Activated T-helper 17 cell treated with anti-CD3 and anti-CD28 coated beads, Interleukin-2, amount 50 U/mL, for 72 hours (primary cell): Measurements from ENCODE around the gene SVOPL. TPM values are rescaled to one million over a fixed set of nuclear protein-coding genes. Genes with fewer than 3 reads are reported as not detected.
"Not testable (repeated sequence)": the region's sequence is repeated elsewhere in the genome, so short reads cannot be mapped to it uniquely, and the experiment has no call there.

Source experiments
- ATAC-seq: fragments of 150-1000 bp; cut with Tn5 transposase; replicated peaks from 2 replicates; pipeline ENCODE4 v1.10.0; 2021; ENCODE audit warnings: mild to moderate bottlenecking, moderate library complexity
- H3K27ac Mint-ChIP-seq: one replicate; pipeline ENCODE4 v1.8.0; 2022; ENCODE audit warnings: mixed read lengths
- H3K27me3 Mint-ChIP-seq: one replicate; pipeline ENCODE4 v1.8.0; 2022; ENCODE audit warnings: mixed read lengths
- H3K36me3 Mint-ChIP-seq: one replicate; pipeline ENCODE4 v1.8.0; 2022; ENCODE audit warnings: low read depth, mild to moderate bottlenecking, mixed read lengths
- H3K4me1 Mint-ChIP-seq: one replicate; pipeline ENCODE4 v1.8.0; 2022; ENCODE audit warnings: mixed read lengths
- H3K4me3 Mint-ChIP-seq: one replicate; pipeline ENCODE4 v1.8.0; 2022; ENCODE audit warnings: mild to moderate bottlenecking, mixed read lengths
- H3K9me3 Mint-ChIP-seq: one replicate; pipeline ENCODE4 v1.8.0; 2022; ENCODE audit warnings: mixed read lengths
- total RNA-seq, 2 donors: library from RNA; stranded (reverse); gene quantifications; one replicate each; pipeline ENCODE4 v1.2.3, GENCODE V29; 2022

Gene SVOPL
- total RNA-seq, 2 donors from 2014 or later = not detected

DNA sequence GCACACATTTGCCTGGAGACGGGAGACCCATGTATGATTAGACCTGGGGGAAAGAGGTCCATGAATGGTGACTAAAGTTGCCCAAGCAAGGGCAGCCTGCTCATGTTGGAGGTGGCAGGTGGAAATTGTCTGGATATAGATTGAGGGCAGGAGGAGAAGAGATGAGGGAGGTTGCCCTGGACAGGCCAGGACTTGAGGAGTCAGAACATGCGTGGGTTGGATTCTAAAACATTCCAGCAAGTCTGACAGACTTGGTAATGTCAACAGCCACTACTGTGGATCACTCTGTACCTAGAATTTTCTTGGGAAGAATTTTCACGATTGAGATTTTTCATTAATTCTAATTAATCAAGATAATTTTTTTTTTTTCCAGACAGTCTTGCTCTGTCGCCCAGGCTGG lies 19.1 kb upstream of the SVOPL start:
- no peaks in the 10 kb centered on the region for H3K36me3 Mint-ChIP-seq
- ATAC-seq = no peak
- H3K27me3 Mint-ChIP-seq = peaks cover 7% of the 10 kb centered on the region
- H3K9me3 Mint-ChIP-seq = no peaks in the 10 kb centered on the region
- peak overlapping the region; percentile 49 for H3K27ac Mint-ChIP-seq
- H3K4me3 Mint-ChIP-seq = no peak overlapping the region
- peaks cover 12% of the 10 kb centered on the region for H3K4me1 Mint-ChIP-seq

DNA sequence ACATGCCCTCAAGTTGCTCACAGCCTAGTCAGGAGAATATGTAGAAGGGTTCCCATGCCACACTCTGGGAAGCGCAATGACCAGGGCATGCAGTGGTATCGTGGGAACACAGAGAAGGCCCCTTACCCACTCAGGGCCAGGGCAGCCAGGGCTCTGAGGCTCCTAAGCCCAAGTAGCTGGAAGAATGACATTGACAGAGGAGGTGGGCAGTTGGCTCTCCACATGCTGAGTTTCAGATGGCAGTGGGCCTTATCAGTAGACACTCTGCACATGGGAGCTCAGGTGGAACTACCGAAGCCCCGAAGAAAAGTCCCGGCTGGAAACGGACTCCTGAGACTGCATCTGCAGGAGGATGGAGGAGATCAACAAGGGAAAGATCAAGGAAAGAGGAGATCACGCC lies 15.7 kb upstream of the SVOPL start:
- Mint-ChIP-seq H3K36me3 (no peaks in the 10 kb centered on the region), H3K9me3 (no peaks in the 10 kb centered on the region), H3K4me3 (peak overlapping the region; percentile 80), H3K27ac (no peak overlapping the region), H3K4me1 (peaks cover 16% of the 10 kb centered on the region), H3K27me3 (peaks cover 11% of the 10 kb centered on the region)
- ATAC-seq = no peak

DNA sequence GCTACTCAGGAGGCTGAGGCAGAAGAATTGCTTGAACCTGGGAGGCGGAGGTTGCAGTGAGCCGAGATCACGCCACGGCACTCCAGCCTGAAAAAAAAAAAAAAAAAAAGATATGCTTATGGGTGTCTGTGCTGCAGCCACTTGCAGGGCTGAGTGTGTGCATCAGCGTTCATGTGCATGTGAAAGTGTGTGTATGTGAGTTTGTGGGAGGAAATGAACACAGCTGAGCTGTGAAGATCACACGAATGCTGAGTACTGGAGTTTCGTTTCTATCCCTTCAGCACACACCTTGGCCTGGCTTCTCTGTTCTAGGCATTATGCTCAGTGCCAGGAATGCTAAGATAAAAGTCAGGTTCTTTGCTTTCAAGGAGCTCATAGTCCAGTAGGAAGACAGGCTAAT lies 12.0 kb upstream of the SVOPL start:
- Mint-ChIP-seq H3K36me3 (no peaks in the 10 kb centered on the region), H3K9me3 (no peaks in the 10 kb centered on the region), H3K27ac (no peak overlapping the region), H3K4me3 (no peak overlapping the region), H3K4me1 (peaks cover 10% of the 10 kb centered on the region), H3K27me3 (peaks cover 11% of the 10 kb centered on the region)
- peak; percentile 59 for ATAC-seq

DNA sequence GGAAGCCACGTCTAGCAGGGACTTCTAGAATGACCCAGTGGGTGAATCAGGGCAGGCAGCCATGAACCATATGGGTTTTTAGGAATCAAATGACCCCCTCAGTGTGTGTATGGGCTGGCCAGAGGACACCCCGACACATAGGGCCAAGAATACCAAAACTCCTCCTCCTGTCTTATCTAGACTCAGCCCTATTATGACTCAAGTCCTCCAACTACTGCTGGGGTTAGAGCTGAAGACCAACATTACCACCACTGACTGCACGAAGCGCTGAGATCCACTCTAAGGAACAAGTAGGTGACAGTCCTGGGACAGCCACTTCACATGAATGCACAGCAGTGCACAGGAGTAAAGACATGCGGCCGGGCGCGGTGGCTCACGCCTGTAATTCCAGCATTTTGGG lies 11.5 kb upstream of the SVOPL start:
- H3K4me3 Mint-ChIP-seq = no peak overlapping the region
- peaks cover 8% of the 10 kb centered on the region for H3K27me3 Mint-ChIP-seq
- ATAC-seq = no peak
- H3K4me1 Mint-ChIP-seq = peaks cover 5% of the 10 kb centered on the region
- no peaks in the 10 kb centered on the region for H3K36me3 Mint-ChIP-seq
- H3K9me3 Mint-ChIP-seq = no peaks in the 10 kb centered on the region
- H3K27ac Mint-ChIP-seq = no peak overlapping the region

DNA sequence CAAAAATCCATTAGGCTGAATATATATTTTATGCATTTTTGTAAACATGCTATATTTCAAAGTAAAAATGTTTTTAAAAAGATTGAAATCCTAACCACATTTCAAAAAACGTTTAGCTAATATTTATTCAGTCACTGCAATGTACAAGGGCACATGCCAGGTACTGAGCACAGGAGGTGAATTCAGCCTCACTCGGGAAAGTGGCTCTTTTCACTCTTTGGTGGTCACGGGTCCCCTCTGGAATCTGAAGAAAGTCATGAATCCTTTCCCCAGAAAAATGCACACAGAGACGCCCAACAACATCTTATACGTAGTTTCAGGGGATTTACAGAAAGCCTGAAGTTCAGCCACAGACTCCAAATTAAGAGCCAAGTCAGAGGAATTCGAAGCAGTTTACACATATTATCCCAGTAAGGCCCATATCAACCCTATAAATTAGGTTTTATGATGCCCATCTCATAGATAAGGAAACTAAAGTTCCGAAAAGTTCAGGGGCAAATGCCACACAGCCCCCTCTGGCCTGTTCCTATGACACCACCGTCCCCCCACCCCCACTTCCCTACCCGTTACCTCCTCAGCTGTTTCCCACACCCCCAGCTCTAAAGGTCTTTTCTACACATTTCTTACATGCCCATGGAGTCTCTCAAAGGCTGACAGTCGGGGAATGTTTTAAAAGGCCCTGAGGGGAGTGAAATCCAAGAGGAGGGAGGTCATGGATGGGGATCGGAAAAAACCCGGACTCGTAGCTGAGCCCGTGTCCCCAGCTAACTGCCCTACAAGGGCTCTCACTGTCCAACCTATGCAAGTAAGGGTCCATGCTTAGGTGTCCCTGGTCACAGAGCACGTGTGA lies 9.6 kb upstream of the SVOPL start:
- no peak overlapping the region for H3K27ac Mint-ChIP-seq
- no peak for ATAC-seq
- peaks cover 3% of the 10 kb centered on the region for H3K27me3 Mint-ChIP-seq
- no peaks in the 10 kb centered on the region for H3K9me3 Mint-ChIP-seq
- peaks cover 4% of the 10 kb centered on the region for H3K4me1 Mint-ChIP-seq
- H3K4me3 Mint-ChIP-seq = no peak overlapping the region
- H3K36me3 Mint-ChIP-seq = no peaks in the 10 kb centered on the region

DNA sequence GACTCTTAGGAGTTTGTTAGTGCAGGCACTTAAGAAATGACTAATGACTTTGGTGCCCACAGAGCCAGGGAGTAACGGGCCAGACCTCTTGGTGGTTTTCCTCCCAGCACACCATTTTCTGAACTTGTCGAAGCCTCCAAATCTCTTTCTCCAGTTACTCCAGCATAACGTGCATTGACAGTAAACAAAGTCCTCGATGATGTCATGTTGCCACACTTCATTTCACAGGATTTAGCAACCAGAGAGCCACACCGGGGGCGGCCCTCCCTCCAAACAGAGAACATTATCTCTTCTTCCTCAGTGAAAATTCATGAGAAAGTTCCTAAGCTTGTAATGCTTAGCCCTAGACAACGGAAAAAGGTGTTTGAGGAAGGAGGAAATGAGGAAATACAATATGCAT lies 4.0 kb upstream of the SVOPL start:
- Mint-ChIP-seq H3K4me3 (no peak overlapping the region), H3K27me3 (no peaks in the 10 kb centered on the region), H3K9me3 (no peaks in the 10 kb centered on the region), H3K36me3 (no peaks in the 10 kb centered on the region), H3K27ac (no peak overlapping the region), H3K4me1 (no peaks in the 10 kb centered on the region)
- ATAC-seq = no peak

DNA sequence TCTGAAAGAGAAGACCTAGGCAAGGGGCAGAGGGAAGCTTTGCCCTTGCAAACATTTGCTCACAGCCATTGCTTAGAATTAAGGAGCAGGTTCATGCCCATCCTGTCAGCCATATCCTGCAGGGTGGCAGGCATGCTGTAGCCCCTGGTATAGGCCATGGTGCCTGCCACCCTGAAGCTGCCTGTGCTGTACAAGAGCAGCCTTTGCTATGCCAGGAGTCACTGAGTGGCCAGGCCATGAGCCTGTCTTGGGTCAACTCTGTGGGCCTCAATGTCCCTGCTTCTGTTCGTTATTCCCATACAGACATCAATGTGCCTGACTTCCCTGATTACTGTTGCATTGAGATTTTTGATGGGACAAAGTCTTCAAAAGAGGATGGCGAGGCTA lies 368 bp upstream of the SVOPL start:
- Mint-ChIP-seq H3K4me3 (no peak overlapping the region), H3K27ac (no peak overlapping the region), H3K9me3 (no peaks in the 10 kb centered on the region), H3K4me1 (no peaks in the 10 kb centered on the region), H3K36me3 (no peaks in the 10 kb centered on the region), H3K27me3 (peaks cover 12% of the 10 kb centered on the region)
- ATAC-seq = no peak

DNA sequence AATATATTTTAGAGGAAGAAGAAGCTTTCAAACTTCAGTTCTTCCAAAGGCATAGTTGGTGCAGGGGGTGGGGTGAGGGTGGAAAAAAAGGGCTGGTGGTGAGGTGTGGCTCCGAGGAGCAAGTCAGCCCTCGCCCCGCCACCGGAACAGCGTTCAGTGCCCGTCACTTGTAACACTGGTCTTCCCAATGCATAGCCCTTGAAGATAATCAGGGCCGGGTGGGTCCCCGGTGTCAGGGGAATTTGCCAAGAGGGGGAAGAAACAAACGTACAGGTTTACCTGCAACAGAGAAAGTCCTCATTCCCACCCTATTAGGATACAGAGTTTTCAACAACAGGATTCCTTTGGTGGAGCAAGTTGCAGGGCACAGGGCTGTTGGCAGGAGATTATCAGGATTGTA lies 1.5 kb downstream of the SVOPL start:
- no peak overlapping the region for H3K27ac Mint-ChIP-seq
- H3K4me3 Mint-ChIP-seq = no peak overlapping the region
- H3K27me3 Mint-ChIP-seq = peaks cover 12% of the 10 kb centered on the region
- H3K4me1 Mint-ChIP-seq = no peaks in the 10 kb centered on the region
- H3K36me3 Mint-ChIP-seq = no peaks in the 10 kb centered on the region
- H3K9me3 Mint-ChIP-seq = no peaks in the 10 kb centered on the region
- ATAC-seq = no peak

DNA sequence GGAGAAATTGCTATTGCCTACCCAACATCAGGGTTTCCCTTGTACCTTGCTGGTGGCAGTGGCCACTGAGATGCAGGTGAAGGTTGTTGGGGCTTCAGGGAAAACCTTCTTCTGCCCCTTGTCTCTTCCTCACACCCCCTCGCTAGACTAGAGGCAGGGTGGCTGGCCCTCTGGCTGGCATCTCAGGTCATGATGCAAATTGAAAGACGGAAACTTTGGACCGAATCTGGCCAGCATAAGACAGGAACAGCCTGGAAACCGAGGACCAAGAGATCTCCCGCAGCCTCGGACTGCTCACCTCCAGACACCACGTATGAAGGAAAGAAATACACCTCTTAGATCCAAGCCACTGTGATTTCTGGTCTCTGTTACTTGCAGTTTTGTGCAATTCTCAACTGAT lies 2.9 kb downstream of the SVOPL start:
- Mint-ChIP-seq H3K36me3 (no peaks in the 10 kb centered on the region), H3K4me3 (no peak overlapping the region), H3K9me3 (no peaks in the 10 kb centered on the region), H3K27ac (no peak overlapping the region), H3K4me1 (no peaks in the 10 kb centered on the region), H3K27me3 (peaks cover 12% of the 10 kb centered on the region)
- no peak for ATAC-seq

DNA sequence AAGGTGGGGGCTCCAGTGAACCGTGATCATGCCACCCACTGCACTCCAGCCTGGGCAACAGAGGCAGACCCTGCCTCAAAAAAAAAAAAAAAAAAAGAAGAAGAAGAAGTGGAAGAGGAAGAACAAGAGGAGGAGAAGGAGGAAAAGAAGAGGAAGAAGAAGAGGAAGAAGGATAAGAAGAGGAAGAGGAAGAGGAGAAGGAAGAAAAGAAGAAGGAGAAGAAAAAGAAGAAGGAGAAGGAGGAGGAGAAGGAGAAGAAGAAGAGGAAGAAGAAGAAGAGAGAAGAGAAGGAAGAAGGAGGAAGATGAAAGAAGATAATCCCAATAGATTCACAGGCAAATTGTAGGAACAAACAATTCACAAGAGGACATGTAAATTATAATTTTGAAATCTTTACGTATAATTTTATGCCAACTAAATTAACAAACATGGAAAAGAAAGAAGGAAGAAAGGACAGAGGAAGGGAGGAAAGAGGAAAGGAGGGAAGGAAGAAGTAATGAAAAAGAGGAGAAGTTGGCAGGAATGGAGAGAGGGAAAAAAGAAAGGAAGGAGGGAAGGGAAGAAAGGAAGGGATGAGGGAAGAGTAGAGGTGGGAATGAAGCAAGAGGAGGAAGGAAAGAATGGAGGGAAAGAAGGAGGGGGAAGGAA lies 3.5 kb downstream of the SVOPL start:
- Mint-ChIP-seq H3K36me3 (no peaks in the 10 kb centered on the region), H3K9me3 (no peaks in the 10 kb centered on the region), H3K27ac (no peak overlapping the region)

DNA sequence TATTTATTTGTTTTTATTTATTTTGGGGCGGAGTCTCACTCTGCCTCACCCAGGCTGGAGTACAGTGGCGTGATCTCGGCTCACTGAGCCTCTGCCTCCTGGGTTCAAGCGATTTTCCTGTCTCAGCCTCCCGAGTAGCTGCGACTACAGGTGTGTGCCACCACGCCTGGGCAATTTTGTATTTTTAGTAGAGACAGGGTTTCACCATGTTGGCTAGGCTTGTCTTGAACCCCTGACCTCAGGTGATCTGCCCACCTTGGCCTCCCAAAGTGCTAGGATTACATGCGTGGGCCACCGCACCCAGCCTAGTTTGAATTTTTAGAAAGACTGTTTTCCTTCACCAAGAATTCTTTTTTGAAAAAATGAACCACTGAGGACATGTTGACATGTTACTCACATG lies 5.4 kb downstream of the SVOPL start:
- ATAC-seq, H3K4me3 Mint-ChIP-seq, H3K36me3 Mint-ChIP-seq, H3K27ac Mint-ChIP-seq, H3K9me3 Mint-ChIP-seq, H3K4me1 Mint-ChIP-seq: not testable (repeated sequence)
- peaks cover 12% of the 10 kb centered on the region for H3K27me3 Mint-ChIP-seq

More for the DNA sequence above, 3.5 kb downstream of the SVOPL start:
- peaks cover 12% of the 10 kb centered on the region for H3K27me3 Mint-ChIP-seq
- H3K4me3 Mint-ChIP-seq = no peak overlapping the region
- no peak for ATAC-seq
- H3K4me1 Mint-ChIP-seq = no peaks in the 10 kb centered on the region

DNA sequence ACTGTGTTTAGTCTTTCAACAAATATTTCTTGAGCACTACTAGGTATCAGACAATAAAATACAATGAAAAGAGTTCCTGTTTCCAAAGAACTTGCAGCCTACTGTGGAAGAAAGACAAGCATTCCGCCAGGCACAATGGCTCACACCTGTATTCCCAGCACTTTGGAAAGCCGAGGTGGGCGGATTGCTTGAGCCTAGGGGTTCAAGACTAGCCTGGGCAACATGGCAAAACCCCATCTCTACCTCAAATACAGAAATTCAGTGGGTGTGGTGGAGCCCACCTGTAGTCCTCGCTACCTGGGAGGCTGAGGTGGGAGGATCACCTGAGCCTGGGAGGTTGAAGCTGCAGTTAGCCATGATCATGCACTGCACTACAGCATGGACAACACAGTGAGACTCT lies 6.1 kb downstream of the SVOPL start:
- Mint-ChIP-seq H3K9me3 (no peaks in the 10 kb centered on the region), H3K4me3 (no peak overlapping the region), H3K27ac (no peak overlapping the region), H3K36me3 (no peaks in the 10 kb centered on the region), H3K4me1 (no peaks in the 10 kb centered on the region), H3K27me3 (peaks cover 12% of the 10 kb centered on the region)
- ATAC-seq = no peak

DNA sequence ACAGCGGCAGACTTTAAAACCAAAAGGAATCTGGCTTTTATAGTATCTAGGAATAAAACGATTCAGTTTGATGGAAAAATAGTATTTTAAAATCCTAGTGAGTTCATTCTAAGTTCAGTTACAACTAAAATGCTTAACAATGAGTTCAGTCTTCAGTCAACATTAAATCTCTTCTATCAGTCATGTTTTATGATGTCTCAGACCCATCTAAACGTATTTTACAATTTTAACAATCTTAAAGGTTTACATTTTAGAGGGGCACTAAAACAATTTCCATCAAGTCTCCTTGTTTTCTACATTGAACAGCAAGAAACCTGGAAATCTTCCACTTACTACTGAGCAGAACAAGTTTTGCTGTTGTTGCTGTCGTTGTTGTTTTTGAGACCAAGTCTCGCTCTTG lies 10.0 kb downstream of the SVOPL start:
- H3K4me1 Mint-ChIP-seq = no peaks in the 10 kb centered on the region
- peaks cover 8% of the 10 kb centered on the region for H3K27me3 Mint-ChIP-seq
- H3K4me3 Mint-ChIP-seq = no peak overlapping the region
- H3K27ac Mint-ChIP-seq = no peak overlapping the region
- H3K9me3 Mint-ChIP-seq = peaks cover 3% of the 10 kb centered on the region
- H3K36me3 Mint-ChIP-seq = no peaks in the 10 kb centered on the region
- no peak for ATAC-seq

DNA sequence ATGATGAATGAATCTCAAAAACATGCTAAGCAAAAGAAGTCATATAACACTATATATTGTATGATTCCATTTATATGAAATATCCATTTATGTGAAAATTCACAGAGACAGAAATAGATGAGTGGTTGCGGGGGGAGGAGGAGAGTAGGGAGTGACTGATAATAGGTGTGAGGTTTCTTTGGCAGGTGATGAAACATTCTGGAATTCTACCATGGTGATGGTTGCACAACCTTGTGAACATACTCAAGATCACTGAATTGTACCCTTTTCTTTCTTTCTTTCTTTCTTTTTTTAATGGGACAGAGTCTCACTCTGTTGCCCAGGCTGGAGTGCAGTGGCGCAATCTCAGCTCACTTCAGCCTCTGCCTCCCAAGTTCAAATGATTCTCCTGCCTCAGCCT lies 10.7 kb downstream of the SVOPL start:
- ATAC-seq = no peak
- H3K4me3 Mint-ChIP-seq = no peak overlapping the region
- H3K9me3 Mint-ChIP-seq = peaks cover 3% of the 10 kb centered on the region
- H3K4me1 Mint-ChIP-seq = no peaks in the 10 kb centered on the region
- no peak overlapping the region for H3K27ac Mint-ChIP-seq
- H3K36me3 Mint-ChIP-seq = no peaks in the 10 kb centered on the region
- H3K27me3 Mint-ChIP-seq = peaks cover 8% of the 10 kb centered on the region

DNA sequence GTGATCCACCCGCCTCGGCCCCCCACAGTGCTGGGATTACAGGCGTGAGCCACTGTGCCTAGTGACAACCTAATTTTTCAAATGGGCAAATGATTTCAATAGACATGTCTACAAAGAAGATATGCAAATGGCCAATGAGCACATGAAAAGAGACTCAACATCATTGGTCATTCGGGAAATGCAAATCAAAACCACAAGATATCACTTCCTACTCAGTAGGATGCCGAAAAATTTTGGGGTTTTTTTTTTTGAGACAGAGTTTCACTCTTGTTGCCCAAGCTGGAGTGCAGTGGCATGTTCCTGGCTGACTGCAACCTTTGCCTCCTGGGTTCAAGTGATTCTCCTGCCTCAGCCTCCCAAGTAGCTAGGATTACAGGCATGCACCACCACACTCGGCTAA lies 13.1 kb downstream of the SVOPL start:
- peak; percentile 46 for ATAC-seq
- not testable (repeated sequence) for H3K9me3 Mint-ChIP-seq, H3K27ac Mint-ChIP-seq, H3K36me3 Mint-ChIP-seq, H3K4me1 Mint-ChIP-seq, H3K27me3 Mint-ChIP-seq, H3K4me3 Mint-ChIP-seq
